Limb (tissue), 2 donors: ENCODE data around the gene PSMA6.

Experiments
- DNase-seq, 2 donors: peaks; one replicate each; pipeline ENCODE4 v3.0.0-alpha.2; 2016; ENCODE audit errors: extremely low spot score in 2 of 2

The PSMA6 gene

GRCh38 chr14:35366056-35366451 is 73.9 kb downstream of the PSMA6 start:
- DNase-seq = no peak

DNA sequence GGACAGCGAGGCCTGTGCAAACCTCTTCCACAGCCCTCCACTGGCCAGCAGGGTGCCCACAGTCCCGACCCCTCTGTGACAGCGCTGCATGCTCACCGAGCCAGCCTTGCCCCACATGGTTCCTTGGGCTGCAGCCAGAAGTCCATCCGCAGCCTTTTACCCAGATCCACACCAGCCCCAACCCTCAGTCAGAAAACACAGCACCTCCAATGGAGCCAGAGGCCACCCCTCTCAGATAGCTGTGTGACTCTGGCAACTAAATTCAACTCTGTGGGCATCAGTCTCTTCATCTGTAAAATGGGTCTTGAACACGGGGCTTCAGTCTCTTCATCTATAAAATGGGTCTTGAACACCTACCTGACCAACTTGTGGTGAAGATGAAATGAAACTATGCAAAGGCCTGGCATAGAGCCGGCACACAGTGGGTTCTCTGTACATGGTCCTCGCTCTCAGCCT is 74.4 kb downstream of the PSMA6 start:
- no peak for DNase-seq

DNA sequence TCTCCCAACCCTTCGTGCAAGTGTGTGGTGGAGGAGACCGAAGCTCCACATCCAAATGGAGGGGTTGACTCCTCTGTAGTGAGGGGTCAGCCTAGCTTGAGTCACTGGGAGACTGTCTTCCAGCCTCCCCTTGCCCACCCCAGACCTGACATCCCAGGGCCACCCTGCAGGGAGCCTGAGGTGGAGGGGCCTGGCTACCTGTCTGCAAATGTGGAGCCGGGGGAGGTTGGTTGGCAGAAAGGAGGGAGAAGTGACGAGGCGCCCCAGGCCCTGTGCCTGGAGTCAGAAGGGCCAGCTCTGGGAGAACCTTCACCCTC is 74.8 kb downstream of the PSMA6 start:
- DNase-seq = no peak
